Subcutaneous adipose tissue (tissue), 4 donors: Measurements from ENCODE around the gene FOXP1. TPM values are rescaled to one million over a fixed set of nuclear protein-coding genes. Genes with fewer than 3 reads are reported as not detected.

Source experiments
- CTCF ChIP-seq: fragments of 450-650 bp; IDR thresholded peaks from one replicate; pipeline ENCODE4 v1.5.1; 2016; ENCODE audit warnings: low read depth, mild to moderate bottlenecking, control low read depth, antibody characterized with exemption, moderate library complexity
- total RNA-seq, 4 donors: library from RNA; depleted of rRNA; stranded (reverse); fragments of >200 nt; gene quantifications; one replicate each; pipeline ENCODE4 v1.1.0, GENCODE V29; 2016

Gene FOXP1
- total RNA-seq, 4 donors from 2014 or later: 70.5 to 96.7 (median 88.0) TPM

DNA sequence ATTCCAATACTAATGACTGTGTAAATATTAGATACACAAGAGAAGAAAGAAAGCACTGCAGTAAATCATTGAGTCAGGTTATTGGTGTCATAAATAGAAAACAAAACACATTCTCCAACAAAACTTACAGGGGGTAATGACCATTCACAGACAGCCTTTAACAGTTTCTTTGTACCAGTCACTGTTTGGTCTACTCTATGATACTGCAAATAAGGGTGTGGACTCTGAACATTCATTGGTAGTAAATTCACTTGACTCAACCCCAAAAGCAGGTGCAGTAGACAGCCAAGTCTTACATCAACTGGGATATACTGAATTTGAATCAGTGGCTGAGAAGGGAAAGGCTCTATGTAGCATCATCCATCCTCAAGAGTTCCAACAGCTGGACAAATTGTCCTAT, 463.5 kb downstream of the FOXP1 start:
- TF ChIP-seq CTCF: no peak

GRCh38 chr3:71119171-71119570, 464.4 kb downstream of the FOXP1 start:
- TF ChIP-seq CTCF: no peak

DNA sequence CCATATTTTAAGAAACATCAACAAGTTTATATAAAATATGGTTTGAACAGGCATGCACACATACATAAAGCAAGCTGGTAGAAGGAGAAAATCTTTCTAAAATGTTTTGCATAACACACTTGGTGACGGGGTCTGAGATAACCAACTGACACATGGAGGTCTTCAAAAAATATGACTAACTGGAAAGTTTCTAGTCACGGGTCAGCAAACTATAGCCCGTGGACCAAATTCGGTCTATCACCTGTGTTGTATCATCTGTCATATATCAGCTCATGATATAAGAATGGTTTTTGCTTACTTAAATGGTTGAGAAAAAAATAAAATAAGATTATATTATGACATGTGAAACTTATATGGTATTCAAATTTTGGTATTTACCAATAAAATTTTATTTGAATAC, 465.1 kb downstream of the FOXP1 start:
- TF ChIP-seq CTCF: no peak

DNA sequence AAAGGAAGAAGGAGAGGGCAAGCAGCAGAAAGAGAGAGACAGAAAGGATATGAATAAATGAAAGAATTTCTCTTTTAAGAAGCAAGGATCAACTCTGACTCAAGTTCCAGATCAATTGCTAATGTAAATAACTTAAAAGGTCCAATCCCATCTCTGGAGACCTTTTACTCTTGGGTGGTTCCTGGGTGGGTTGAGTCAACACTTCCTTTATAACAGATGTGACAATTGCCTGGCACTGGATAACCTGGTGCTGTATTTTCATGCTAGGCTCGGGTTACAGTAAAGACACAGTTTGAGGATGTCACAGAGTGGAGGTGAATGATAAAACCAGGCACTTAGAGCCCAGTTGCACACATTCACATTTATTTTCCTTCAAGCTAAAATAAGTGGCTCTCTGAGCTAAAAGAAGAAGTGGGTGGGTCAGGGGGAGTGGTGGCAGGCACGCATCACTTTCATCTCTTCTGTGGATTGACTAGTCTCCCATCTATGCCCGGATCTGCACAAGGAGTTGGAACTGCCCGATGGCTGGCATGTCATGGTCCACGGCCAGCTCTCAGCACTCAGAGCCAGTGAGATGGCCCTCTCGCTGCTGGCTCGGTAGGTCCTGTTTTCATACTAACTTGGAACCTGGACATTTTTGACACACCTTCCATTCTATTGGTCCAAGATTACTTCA, 465.8 kb downstream of the FOXP1 start:
- TF ChIP-seq CTCF: no peak

GRCh38 chr3:71114610-71115009, 468.9 kb downstream of the FOXP1 start:
- TF ChIP-seq CTCF: no peak

DNA sequence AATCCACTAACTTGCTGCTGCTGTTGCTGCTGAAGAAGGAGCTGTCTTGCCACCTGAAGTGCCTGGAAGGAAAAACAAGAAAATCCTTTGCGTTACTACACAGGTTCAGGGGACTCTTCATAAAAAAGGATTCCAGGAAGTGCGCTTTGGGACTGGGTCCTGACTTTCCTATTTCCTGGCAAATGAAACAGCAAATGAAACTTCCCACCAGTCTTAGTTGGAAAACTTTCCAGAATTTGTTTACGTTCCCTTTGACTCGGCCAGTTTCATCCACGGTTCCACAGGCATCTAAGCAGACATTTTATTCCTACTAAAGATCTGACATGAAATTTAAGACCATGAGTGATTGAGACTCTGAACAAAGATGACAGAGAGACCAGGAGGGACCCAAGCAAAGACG, 471.0 kb downstream of the FOXP1 start:
- no peak for TF ChIP-seq CTCF

GRCh38 chr3:71111784-71112440, 471.6 kb downstream of the FOXP1 start:
- TF ChIP-seq CTCF: no peak
